ENCODE results near the gene SPACA7. TPM values are rescaled to one million over a fixed set of nuclear protein-coding genes. Genes with fewer than 3 reads are reported as not detected.

SPACA7 gene
- total and polyA plus RNA-seq, 9 of the 15 experiments (the other 6 are each of a cell fraction or from before 2014, with no cell fraction given) = not detected

GRCh38 chr13:112451512-112452379 is 75.6 kb downstream of the SPACA7 start:
- Histone ChIP-seq H2AFZ (ENCODE audit: low read depth, low read length) (no peak overlapping the region), H3K9me1 (ENCODE audit: control insufficient read depth, insufficient read depth, low read length) (no peaks in the 10 kb centered on the region), H3K9me3 (replicated peaks; ENCODE audit: control insufficient read depth, insufficient read depth, low read depth, low read length) (no peaks in the 10 kb centered on the region), H3K27ac (ENCODE audit: extremely low read depth, low read depth, low read length) (no peak overlapping the region), H3K79me2 (ENCODE audit: control insufficient read depth, insufficient read depth, low read length) (no peaks in the 10 kb centered on the region), H4K20me1 (replicated peaks; ENCODE audit: control insufficient read depth, insufficient read depth, low read length) (no peaks in the 10 kb centered on the region), H3K4me3 (no peak overlapping the region), H3K4me1 (replicated peaks in 1 of 2; ENCODE audit: control insufficient read depth in 2 of 2, insufficient read depth in 2 of 2, low read length in 2 of 2) (no peaks in the 10 kb centered on the region), H3K36me3 (ENCODE audit: control insufficient read depth, insufficient read depth, low read length) (no peaks in the 10 kb centered on the region), H3K27me3 (ENCODE audit: control insufficient read depth in 2 of 2, insufficient read depth in 2 of 2, low read length in 2 of 2) (peaks cover 33 to 81% of the 10 kb centered on the region in 2 experiments; a peak in 4 of 5 replicates), H3K4me2 (ENCODE audit: insufficient read depth, low read length) (no peak overlapping the region), H3K9ac (ENCODE audit: insufficient read depth in 1 of 2, low read depth in 2 of 2, low read length in 2 of 2) (no peak overlapping the region)
- TF ChIP-seq HMBOX1 (IDR thresholded peaks at IDR 0.05) (no peak), ZSCAN29 (IDR thresholded peaks at IDR 0.05) (no peak), CHCHD3 (CRISPR knock-in tag; IDR thresholded peaks at IDR 0.05) (no peak), HBP1 (CRISPR knock-in tag; IDR thresholded peaks at IDR 0.05) (no peak), TRIM28 (IDR thresholded peaks at IDR 0.05) (no peak), CXXC5 (CRISPR knock-in tag; IDR thresholded peaks at IDR 0.05) (no peak), E2F3 (CRISPR knock-in tag; IDR thresholded peaks at IDR 0.05) (no peak), SETDB1 (IDR thresholded peaks at IDR 0.05; ENCODE audit: low read length) (no peak), HDAC2 (IDR thresholded peaks at IDR 0.05) (no peak), ELF2 (CRISPR knock-in tag; IDR thresholded peaks at IDR 0.05) (no peak), RAD21 (CRISPR knock-in tag; conservative IDR thresholded peaks at IDR 0.05 in 1 of 2, IDR thresholded peaks at IDR 0.05 in 1 of 2) (no peak), EP300 (IDR thresholded peaks at IDR 0.05; ENCODE audit: low read length) (no peak), ARID1B (IDR thresholded peaks at IDR 0.05) (no peak), ZNF551 (CRISPR knock-in tag; IDR thresholded peaks at IDR 0.05) (no peak), ZNF174 (CRISPR knock-in tag; IDR thresholded peaks at IDR 0.05) (no peak), HES1 (IDR thresholded peaks at IDR 0.05; ENCODE audit: low read depth) (no peak), TFAP4 (CRISPR knock-in tag; IDR thresholded peaks at IDR 0.05; ENCODE audit: borderline replicate concordance) (no peak), ARNT (IDR thresholded peaks at IDR 0.05) (no peak), EP400 (IDR thresholded peaks at IDR 0.05) (no peak)
- BruUV-seq (replicated peaks) = no TSS peak
- ChIA-PET POLR2A (no interaction called here), CTCF (ENCODE audit: low intra/inter-chr PET ratio) (interaction anchor here (0.5 kb wide), 1 partner anchor 972 kb away, joined by 4 read pairs; no protein-coding TSS in a partner anchor)
- 4% methylated on average over 22 of the region's 43 CpGs for WGBS (ENCODE audit: insufficient coverage, low coverage, missing lambda C conversion rate)
- ATAC-seq (no peak), FAIRE-seq (no peak), DNase-seq (ENCODE audit: extremely low read depth in 1 of 4, low spot score in 3 of 4) (no peak)
- in situ Hi-C loops (cut with MboI) = no loop called here
- intact Hi-C loops (cut with micrococcal nuclease) = no loop called here

Measured in K562 (cell line).